ENCODE data around the gene KRT74. TPM values are rescaled to one million over a fixed set of nuclear protein-coding genes. Genes with fewer than 3 reads are reported as not detected.

KRT74 gene
- total RNA-seq: not detected in 2 replicates

DNA sequence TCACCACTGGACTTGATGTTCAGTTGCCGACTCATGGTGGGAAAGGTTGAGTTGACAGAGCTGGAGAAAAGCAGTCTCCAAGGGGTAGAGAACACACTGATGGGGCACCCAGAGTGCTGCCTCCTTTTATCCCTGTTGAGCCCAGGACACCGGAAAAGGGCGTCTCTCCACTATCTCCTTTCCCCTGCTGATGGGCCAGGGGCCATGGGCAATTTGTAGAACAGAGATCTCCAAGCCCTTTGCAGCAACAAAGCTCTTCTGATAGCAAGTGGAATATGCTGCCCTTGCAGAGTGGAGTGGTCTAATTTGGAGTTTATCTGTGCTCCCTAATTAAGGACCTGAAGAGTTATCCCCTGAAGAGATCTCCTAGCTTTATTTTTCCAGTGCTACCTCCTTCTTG is at the start of gene KRT74:
Gene KRT74 (minus strand): TSS at position 101 of the 400 bp plus-strand sequence. CDS start 66 bp downstream, at position 35.

DNA sequence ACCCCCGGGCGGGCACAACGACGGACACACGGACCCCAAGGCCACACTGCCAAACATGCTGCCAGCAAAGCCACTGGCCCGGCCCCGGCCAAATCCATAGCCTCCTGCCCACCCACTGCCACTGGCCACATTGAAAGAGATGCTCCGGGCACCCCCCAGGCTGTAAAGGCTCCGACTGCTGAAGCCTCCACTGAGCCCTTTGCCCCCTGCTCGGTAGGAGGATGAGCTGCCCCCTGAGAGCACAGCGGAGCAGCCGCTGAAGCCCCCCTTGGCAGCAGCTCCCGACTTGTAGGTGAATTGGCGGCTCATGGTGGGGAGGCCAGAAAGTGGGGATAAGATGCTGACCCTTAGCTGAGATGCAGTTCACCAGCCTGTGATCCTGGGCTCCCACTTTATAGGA is 44.6 kb upstream of the KRT74 start, which contains the start of gene KRT73:
Gene KRT73 (minus strand): TSS at position 344 of the 400 bp plus-strand sequence. CDS start 35 bp downstream, at position 309.

DNA sequence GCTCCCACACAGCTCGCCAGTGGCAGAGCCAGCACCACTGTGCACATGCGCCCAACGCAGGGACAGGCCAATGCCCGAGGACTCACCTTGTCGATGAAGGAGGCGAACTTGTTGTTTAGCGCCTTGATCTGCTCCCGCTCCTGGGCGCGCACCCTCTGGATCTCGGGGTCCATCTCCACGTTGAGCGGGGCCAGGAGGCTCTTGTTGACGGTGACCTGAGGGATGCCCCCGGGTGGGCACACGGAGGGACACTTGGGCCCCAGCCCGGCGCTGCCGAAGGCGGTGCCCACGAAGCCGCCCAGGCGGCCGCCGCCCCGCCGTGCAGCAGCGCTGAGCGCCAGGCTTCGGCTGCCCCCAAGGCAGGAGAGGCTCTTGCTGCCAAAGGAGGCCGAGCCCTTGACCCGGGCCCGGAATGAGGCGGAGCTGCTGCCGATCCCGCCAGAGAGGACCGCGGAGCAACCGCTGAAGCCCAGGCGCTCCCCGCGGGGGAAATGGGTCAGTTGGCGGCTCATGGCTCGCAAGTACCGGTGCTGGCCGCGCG is 27.4 kb upstream of the KRT74 start, which contains the start of gene KRT72:
Gene KRT72 (minus strand): TSS at position 523 of the 541 bp plus-strand sequence. CDS start 11 bp downstream, at position 512.

GRCh38 chr12:52552681-52553195 is 20.9 kb downstream of the KRT74 start, which contains the start of gene KRT71:
Gene KRT71 (minus strand): TSS chr12:52553145. CDS start chr12:52553077, 68 bp downstream.

GRCh38 chr12:52519826-52520662 is 53.6 kb downstream of the KRT74 start, which contains the start of gene KRT5:
Gene KRT5 (minus strand): TSS chr12:52520394. CDS start chr12:52520296, 98 bp downstream.

Other genes with a start within 250 kb of the KRT74 start
- not detected in 2 replicates for gene KRT85, start 206.4 kb downstream of the KRT74 start, total RNA-seq
- gene KRT84, start 188.2 kb downstream of the KRT74 start, total RNA-seq: not detected in 2 replicates
- not detected in 2 replicates for gene KRT82, start 167.5 kb downstream of the KRT74 start, total RNA-seq
- gene KRT75, start 139.5 kb downstream of the KRT74 start, total RNA-seq: not detected in 2 replicates
- gene KRT6B, start 121.7 kb downstream of the KRT74 start, total RNA-seq: 0.14 and 0.18 TPM in 2 replicates
- gene KRT6C, start 100.0 kb downstream of the KRT74 start, total RNA-seq: not detected in 2 replicates
- gene KRT6A, start 80.6 kb downstream of the KRT74 start, total RNA-seq: 3.7 and 22.8 TPM in 2 replicates
- gene KRT5, start 53.4 kb downstream of the KRT74 start, total RNA-seq: 1.3 and 2.3 TPM in 2 replicates
- not detected in 2 replicates for gene KRT71, start 20.7 kb downstream of the KRT74 start, total RNA-seq
- not detected in 2 replicates for gene KRT72, start 27.6 kb upstream of the KRT74 start, total RNA-seq
- gene KRT73, start 44.7 kb upstream of the KRT74 start, total RNA-seq: not detected in 2 replicates
- gene KRT2, start 78.4 kb upstream of the KRT74 start, total RNA-seq: not detected in 2 replicates
- not detected in 2 replicates for gene KRT1, start 106.6 kb upstream of the KRT74 start, total RNA-seq
- not detected in 2 replicates for gene KRT77, start 129.7 kb upstream of the KRT74 start, total RNA-seq
- not detected in 2 replicates for gene KRT76, start 203.5 kb upstream of the KRT74 start, total RNA-seq
- gene KRT3, start 222.3 kb upstream of the KRT74 start, total RNA-seq: not detected in 2 replicates
- 0.14 TPM in 1 of 2 replicates, not detected in the other for gene KRT4, start 240.3 kb upstream of the KRT74 start, total RNA-seq